Measurements from ENCODE around the gene CCDC27.

Gene CCDC27

GRCh38 chr1:3733094-3733882, 19.0 kb upstream of the CCDC27 start:
- Histone ChIP-seq H3K9me3 (ENCODE audit: control insufficient read depth in 1 of 2, low read length in 2 of 2) (no peaks in the 10 kb centered on the region), H3K4me1 (ENCODE audit: control insufficient read depth in 1 of 2, insufficient read depth in 2 of 2, low read length in 2 of 2) (peaks cover 0 to 9% of the 10 kb centered on the region in 2 donors), H3K27me3 (ENCODE audit: low read depth, low read length) (peaks cover 9% of the 10 kb centered on the region), H3K27ac (ENCODE audit: low read length) (no peak overlapping the region), H3K36me3 (ENCODE audit: control insufficient read depth in 1 of 2, insufficient read depth in 2 of 2, low read length in 2 of 2) (peaks cover 0 to 28% of the 10 kb centered on the region in 2 donors), H3K4me3 (ENCODE audit: low read depth in 1 of 2, low read length in 2 of 2) (no peak overlapping the region)

DNA sequence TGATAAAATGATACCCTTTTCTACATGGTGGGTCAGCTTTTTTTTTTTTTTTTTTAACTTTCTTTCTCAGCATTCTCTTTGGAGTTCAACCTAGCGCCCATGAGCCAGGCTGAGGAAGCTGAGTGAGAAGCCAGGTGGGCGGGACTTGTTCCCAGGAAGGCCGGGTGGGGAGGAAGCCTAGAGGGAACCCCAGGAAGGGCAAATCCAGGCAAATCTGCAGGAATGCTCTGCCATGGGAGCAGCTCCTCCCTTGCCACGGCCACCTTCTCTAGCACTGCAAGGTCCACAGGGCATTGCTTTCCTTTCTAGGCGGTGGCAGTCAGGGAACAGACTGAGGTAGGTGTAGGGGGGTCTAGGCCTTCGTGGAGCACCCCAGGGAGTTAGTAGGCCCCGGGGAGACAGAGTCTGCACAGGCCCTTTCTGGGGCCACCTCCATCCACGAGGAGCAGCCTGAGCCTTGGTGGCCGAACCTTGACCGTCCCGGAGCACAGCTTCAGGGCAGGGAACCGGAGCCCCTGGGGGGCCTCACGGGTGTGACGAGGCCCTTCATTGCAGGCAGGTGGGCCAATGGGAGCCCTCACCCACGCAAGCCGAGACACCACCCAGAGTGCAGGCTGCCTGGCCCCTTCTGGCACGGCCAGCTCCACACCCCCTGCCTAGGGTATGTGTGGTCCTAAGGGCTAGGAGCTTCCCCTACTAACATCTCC, 18.2 kb upstream of the CCDC27 start:
- H3K9me3 ChIP-seq (ENCODE audit: control insufficient read depth in 1 of 2, low read length in 2 of 2) = no peaks in the 10 kb centered on the region
- H3K4me3 ChIP-seq (ENCODE audit: low read depth in 1 of 2, low read length in 2 of 2) = no peak overlapping the region
- H3K4me1 ChIP-seq (ENCODE audit: control insufficient read depth in 1 of 2, insufficient read depth in 2 of 2, low read length in 2 of 2) = peaks cover 0 to 9% of the 10 kb centered on the region in 2 donors
- H3K27ac ChIP-seq (ENCODE audit: low read length) = no peak overlapping the region
- H3K27me3 ChIP-seq (ENCODE audit: low read depth, low read length) = peaks cover 9% of the 10 kb centered on the region
- H3K36me3 ChIP-seq (ENCODE audit: control insufficient read depth in 1 of 2, insufficient read depth in 2 of 2, low read length in 2 of 2) = peaks cover 3 to 35% of the 10 kb centered on the region in 2 donors

DNA sequence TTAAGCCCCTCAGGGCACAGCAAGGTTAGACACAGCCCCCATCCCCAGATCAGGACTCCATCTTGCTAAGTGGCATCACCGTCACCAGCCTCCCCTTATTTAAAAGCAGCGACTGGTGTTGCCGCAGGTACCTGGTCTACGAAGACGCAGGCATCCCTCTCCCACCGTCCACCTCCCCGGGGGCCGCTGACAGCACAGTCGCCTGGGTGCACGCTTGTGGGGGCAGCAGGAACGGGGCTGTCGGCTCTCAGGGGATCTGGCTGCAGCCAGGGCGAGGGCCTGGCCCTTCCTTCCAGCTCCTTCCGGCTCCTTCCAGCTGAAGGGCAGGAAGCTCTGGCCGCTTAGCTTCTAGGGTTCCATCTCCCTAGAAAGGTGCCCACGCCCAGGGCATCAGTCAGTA, 17.6 kb upstream of the CCDC27 start:
- peaks cover 0 to 9% of the 10 kb centered on the region in 2 donors for H3K4me1 ChIP-seq (ENCODE audit: control insufficient read depth in 1 of 2, insufficient read depth in 2 of 2, low read length in 2 of 2)
- H3K27ac ChIP-seq (ENCODE audit: low read length) = no peak overlapping the region
- peaks cover 3 to 39% of the 10 kb centered on the region in 2 donors for H3K36me3 ChIP-seq (ENCODE audit: control insufficient read depth in 1 of 2, insufficient read depth in 2 of 2, low read length in 2 of 2)
- H3K9me3 ChIP-seq (ENCODE audit: control insufficient read depth in 1 of 2, low read length in 2 of 2) = no peaks in the 10 kb centered on the region
- H3K4me3 ChIP-seq (ENCODE audit: low read depth in 1 of 2, low read length in 2 of 2) = no peak overlapping the region
- H3K27me3 ChIP-seq (ENCODE audit: low read depth, low read length) = peaks cover 9% of the 10 kb centered on the region

- no peak overlapping the region for H3K27ac ChIP-seq (ENCODE audit: low read length)
- H3K9me3 ChIP-seq (ENCODE audit: control insufficient read depth in 1 of 2, low read length in 2 of 2) = no peaks in the 10 kb centered on the region
- peaks cover 9% of the 10 kb centered on the region for H3K27me3 ChIP-seq (ENCODE audit: low read depth, low read length)
- peaks cover 0 to 9% of the 10 kb centered on the region in 2 donors for H3K4me1 ChIP-seq (ENCODE audit: control insufficient read depth in 1 of 2, insufficient read depth in 2 of 2, low read length in 2 of 2)
- H3K4me3 ChIP-seq (ENCODE audit: low read depth in 1 of 2, low read length in 2 of 2) = no peak overlapping the region
- peaks cover 3 to 45% of the 10 kb centered on the region in 2 donors for H3K36me3 ChIP-seq (ENCODE audit: control insufficient read depth in 1 of 2, insufficient read depth in 2 of 2, low read length in 2 of 2)
These were observed 17.1 kb upstream of the CCDC27 start for GRCh38 chr1:3735027-3735681.

- no peak overlapping the region for H3K4me3 ChIP-seq (ENCODE audit: low read depth in 1 of 2, low read length in 2 of 2)
- H3K27ac ChIP-seq (ENCODE audit: low read length) = no peak overlapping the region
- peaks cover 0 to 9% of the 10 kb centered on the region in 2 donors for H3K4me1 ChIP-seq (ENCODE audit: control insufficient read depth in 1 of 2, insufficient read depth in 2 of 2, low read length in 2 of 2)
- H3K9me3 ChIP-seq (ENCODE audit: control insufficient read depth in 1 of 2, low read length in 2 of 2) = no peaks in the 10 kb centered on the region
- H3K27me3 ChIP-seq (ENCODE audit: low read depth, low read length) = peaks cover 9% of the 10 kb centered on the region
- H3K36me3 ChIP-seq (ENCODE audit: control insufficient read depth in 1 of 2, insufficient read depth in 2 of 2, low read length in 2 of 2) = peaks cover 3 to 45% of the 10 kb centered on the region in 2 donors
These were observed 16.6 kb upstream of the CCDC27 start for GRCh38 chr1:3735688-3736087.

- Histone ChIP-seq H3K36me3 (ENCODE audit: control insufficient read depth in 1 of 2, insufficient read depth in 2 of 2, low read length in 2 of 2) (peaks cover 3 to 49% of the 10 kb centered on the region in 2 donors), H3K27me3 (ENCODE audit: low read depth, low read length) (peaks cover 9% of the 10 kb centered on the region), H3K27ac (ENCODE audit: low read length) (no peak overlapping the region), H3K9me3 (ENCODE audit: control insufficient read depth in 1 of 2, low read length in 2 of 2) (no peaks in the 10 kb centered on the region), H3K4me1 (ENCODE audit: control insufficient read depth in 1 of 2, insufficient read depth in 2 of 2, low read length in 2 of 2) (peaks cover 0 to 9% of the 10 kb centered on the region in 2 donors), H3K4me3 (ENCODE audit: low read depth in 1 of 2, low read length in 2 of 2) (no peak overlapping the region)
These were observed 16.1 kb upstream of the CCDC27 start for GRCh38 chr1:3736131-3736561.

DNA sequence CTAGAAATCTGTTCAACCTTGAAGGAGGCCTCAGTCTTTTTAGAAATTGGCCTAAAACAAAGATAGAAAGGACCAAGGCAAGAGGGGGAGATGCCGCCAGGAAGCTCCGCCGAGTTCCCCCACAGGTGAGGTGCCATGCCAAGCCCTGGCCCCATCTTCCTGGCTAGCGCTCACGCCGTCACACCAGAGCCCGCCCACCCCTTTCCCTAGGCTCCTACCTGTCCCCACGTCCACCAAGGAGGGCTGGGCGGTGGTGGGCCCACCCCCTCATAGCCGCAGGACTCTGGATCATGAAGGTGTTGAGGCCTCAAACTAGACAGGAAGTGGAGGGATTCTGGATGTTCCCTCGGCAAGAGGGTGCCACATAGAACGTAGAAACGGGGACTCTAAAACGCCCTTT, 15.5 kb upstream of the CCDC27 start:
- Histone ChIP-seq H3K4me3 (ENCODE audit: low read depth in 1 of 2, low read length in 2 of 2) (no peak overlapping the region), H3K9me3 (ENCODE audit: control insufficient read depth in 1 of 2, low read length in 2 of 2) (no peaks in the 10 kb centered on the region), H3K4me1 (ENCODE audit: control insufficient read depth in 1 of 2, insufficient read depth in 2 of 2, low read length in 2 of 2) (peaks cover 0 to 9% of the 10 kb centered on the region in 2 donors), H3K27ac (ENCODE audit: low read length) (no peak overlapping the region), H3K36me3 (ENCODE audit: control insufficient read depth in 1 of 2, insufficient read depth in 2 of 2, low read length in 2 of 2) (peaks cover 3 to 55% of the 10 kb centered on the region in 2 donors), H3K27me3 (ENCODE audit: low read depth, low read length) (peaks cover 8% of the 10 kb centered on the region)

DNA sequence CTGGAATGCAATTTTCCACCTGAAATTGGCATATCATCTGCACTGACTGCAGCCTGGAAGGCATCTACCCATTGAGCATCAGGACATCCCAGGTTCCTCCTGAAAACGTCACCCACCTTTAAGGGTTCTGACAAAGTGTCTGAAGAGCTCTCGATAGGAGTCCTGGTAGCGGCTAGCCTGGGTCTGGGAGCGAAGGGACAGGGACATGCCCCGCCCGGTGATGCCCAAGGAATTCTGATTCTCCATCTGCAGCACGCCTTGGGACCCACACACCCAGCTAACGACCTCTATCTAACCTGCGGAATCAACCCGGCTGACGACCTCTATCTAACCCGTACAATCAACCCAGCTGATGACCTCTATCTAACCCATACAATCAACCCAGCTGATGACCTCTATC, 13.3 kb upstream of the CCDC27 start:
- H3K27ac ChIP-seq (ENCODE audit: low read length) = no peak overlapping the region
- H3K27me3 ChIP-seq (ENCODE audit: low read depth, low read length) = no peaks in the 10 kb centered on the region
- no peak overlapping the region for H3K4me3 ChIP-seq (ENCODE audit: low read depth in 1 of 2, low read length in 2 of 2)
- no peaks in the 10 kb centered on the region for H3K9me3 ChIP-seq (ENCODE audit: control insufficient read depth in 1 of 2, low read length in 2 of 2)
- H3K4me1 ChIP-seq (ENCODE audit: control insufficient read depth in 1 of 2, insufficient read depth in 2 of 2, low read length in 2 of 2) = no peaks in the 10 kb centered on the region
- peaks cover 9 to 65% of the 10 kb centered on the region in 2 donors for H3K36me3 ChIP-seq (ENCODE audit: control insufficient read depth in 1 of 2, insufficient read depth in 2 of 2, low read length in 2 of 2)

- Histone ChIP-seq H3K36me3 (ENCODE audit: control insufficient read depth in 1 of 2, insufficient read depth in 2 of 2, low read length in 2 of 2) (peaks cover 9 to 71% of the 10 kb centered on the region in 2 donors), H3K9me3 (ENCODE audit: control insufficient read depth in 1 of 2, low read length in 2 of 2) (no peaks in the 10 kb centered on the region), H3K4me3 (ENCODE audit: low read depth in 1 of 2, low read length in 2 of 2) (no peak overlapping the region), H3K27ac (ENCODE audit: low read length) (no peak overlapping the region), H3K27me3 (ENCODE audit: low read depth, low read length) (no peaks in the 10 kb centered on the region), H3K4me1 (ENCODE audit: control insufficient read depth in 1 of 2, insufficient read depth in 2 of 2, low read length in 2 of 2) (peaks cover 0 to 6% of the 10 kb centered on the region in 2 donors)
These were observed 12.2 kb upstream of the CCDC27 start for GRCh38 chr1:3740042-3740441.

GRCh38 chr1:3740752-3741151, 11.5 kb upstream of the CCDC27 start:
- no peaks in the 10 kb centered on the region for H3K9me3 ChIP-seq (ENCODE audit: control insufficient read depth in 1 of 2, low read length in 2 of 2)
- no peak overlapping the region for H3K27ac ChIP-seq (ENCODE audit: low read length)
- no peak overlapping the region for H3K4me3 ChIP-seq (ENCODE audit: low read depth in 1 of 2, low read length in 2 of 2)
- no peaks in the 10 kb centered on the region for H3K27me3 ChIP-seq (ENCODE audit: low read depth, low read length)
- H3K36me3 ChIP-seq (ENCODE audit: control insufficient read depth in 1 of 2, insufficient read depth in 2 of 2, low read length in 2 of 2) = peaks cover 9 to 69% of the 10 kb centered on the region in 2 donors
- peaks cover 0 to 11% of the 10 kb centered on the region in 2 donors for H3K4me1 ChIP-seq (ENCODE audit: control insufficient read depth in 1 of 2, insufficient read depth in 2 of 2, low read length in 2 of 2)

Data from muscle layer of duodenum (tissue), 2 donors.